Small intestine (tissue), 7 donors: ENCODE measurements around the gene ADAM30. TPM values are rescaled to one million over a fixed set of nuclear protein-coding genes. Genes with fewer than 3 reads are reported as not detected.
"Not testable (repeated sequence)": the region's sequence is repeated elsewhere in the genome, so short reads cannot be mapped to it uniquely, and the experiment has no call there.

Experiments
- DNase-seq, 2 donors: peaks; one replicate each; pipeline versions ENCODE4 v3.0.0 to v3.0.0-alpha.2; 2013
- FAIRE-seq: peaks from 2 replicates; lab custom pipeline; 2012; peaks lifted over from hg19 to GRCh38; lab: Jason Lieb, UNC
- H3K27ac ChIP-seq, 3 donors: one replicate each; pipeline ENCODE4 v1.5.1; 2013; ENCODE audit warnings: low read length in 2 of 3, mild to moderate bottlenecking in 2 of 3, control low read depth in 1 of 3, inconsistent platforms in 1 of 3, low read depth in 1 of 3, moderate library complexity in 1 of 3
- H3K27me3 ChIP-seq, 3 donors: one replicate each; pipeline ENCODE4 v1.6.1; 2013; ENCODE audit warnings: low read length in 3 of 3, inconsistent platforms in 1 of 3; ENCODE audit not compliant: control insufficient read depth in 3 of 3, insufficient read depth in 3 of 3
- H3K36me3 ChIP-seq, 3 donors: one replicate each; pipeline ENCODE4 v1.6.1; 2013; ENCODE audit warnings: low read length in 3 of 3, inconsistent platforms in 1 of 3, low read depth in 1 of 3, mild to moderate bottlenecking in 1 of 3, moderate library complexity in 1 of 3; ENCODE audit not compliant: control insufficient read depth in 3 of 3, insufficient read depth in 2 of 3
- H3K4me1 ChIP-seq, 3 donors: one replicate each; pipeline ENCODE4 v1.6.1; 2013; ENCODE audit warnings: low read length in 2 of 3, inconsistent platforms in 1 of 3, low read depth in 1 of 3, mild to moderate bottlenecking in 1 of 3, moderate library complexity in 1 of 3; ENCODE audit not compliant: control insufficient read depth in 3 of 3, insufficient read depth in 2 of 3
- H3K4me3 ChIP-seq, 3 donors: one replicate each; pipeline ENCODE4 v1.5.1; 2013; ENCODE audit warnings: low read length in 3 of 3, control low read depth in 1 of 3, inconsistent platforms in 1 of 3, low read depth in 1 of 3, mild to moderate bottlenecking in 1 of 3, moderate library complexity in 1 of 3
- H3K9me3 ChIP-seq, 2 donors: one replicate each; pipeline ENCODE4 v1.6.1; 2013; ENCODE audit warnings: low read depth in 1 of 2, low read length in 1 of 2; ENCODE audit not compliant: control insufficient read depth in 2 of 2, insufficient read depth in 1 of 2
- WGBS, 3 donors: extraction: QIAGEN DNeasy Blood & Tissue Kit; methylation state at CpG; one replicate each; pipeline ENCODE4 v1.1.7; 2013; 5-methylcytosine and 5-hydroxymethylcytosine counted together
- polyA plus RNA-seq, 4 donors: library from polyadenylated mRNA; stranded (reverse) in 3 of 4; unstranded in 1 of 4; fragments of 200-250 nt in 3 of 4; fragments of 120-200 nt in 1 of 4; gene quantifications; one replicate each; pipeline versions ENCODE4 v1.2.1 to v1.2.3, GENCODE V29; 2013
- donor health status: healthy with polysubstance abuse.
- donor health status: control.
- donor health status: control.
- donor health status: Bipolar disorder and iron deficiency.
- donor health status: healthy.

ADAM30 gene
- polyA plus RNA-seq, 4 donors: not detected

GRCh38 chr1:119862276-119862675, 34.0 kb downstream of the ADAM30 start:
- Histone ChIP-seq H3K27me3 (no peaks in the 10 kb centered on the region), H3K27ac (no peak overlapping the region), H3K4me1 (peaks cover 0 to 19% (median 0%) of the 10 kb centered on the region in 3 donors), H3K36me3 (no peaks in the 10 kb centered on the region), H3K9me3 (no peaks in the 10 kb centered on the region), H3K4me3 (no peak overlapping the region)
- DNase-seq (no peak), FAIRE-seq (no peak)

GRCh38 chr1:119861547-119861946, 34.8 kb downstream of the ADAM30 start:
- WGBS, 3 donors: 59 to 81% (median 66%) methylated on average over 2 of the region's 2 CpGs
- FAIRE-seq: no peak
- no peak overlapping the region for H3K27ac ChIP-seq
- H3K9me3 ChIP-seq: no peaks in the 10 kb centered on the region
- H3K4me3 ChIP-seq: no peak overlapping the region
- no peaks in the 10 kb centered on the region for H3K36me3 ChIP-seq
- DNase-seq: peak in 1 of 2 donors; percentile 30
- H3K4me1 ChIP-seq: peaks cover 0 to 19% (median 0%) of the 10 kb centered on the region in 3 donors
- no peaks in the 10 kb centered on the region for H3K27me3 ChIP-seq

- Histone ChIP-seq H3K27me3 (no peaks in the 10 kb centered on the region), H3K4me3 (no peak overlapping the region), H3K9me3 (no peaks in the 10 kb centered on the region), H3K36me3 (no peaks in the 10 kb centered on the region), H3K27ac (peak overlapping the region in 1 of 3 donors; percentile 73), H3K4me1 (peaks cover 0 to 19% (median 0%) of the 10 kb centered on the region in 3 donors)
- WGBS, 3 donors: 46 to 61% (median 56%) methylated on average over 4 of the region's 4 CpGs
- DNase-seq: peak in 1 of 2 donors; percentile 33
- no peak for FAIRE-seq
Measured at GRCh38 chr1:119859647-119860046, 36.7 kb downstream of the ADAM30 start.

GRCh38 chr1:119858556-119859214, 37.6 kb downstream of the ADAM30 start:
- not testable (repeated sequence) for H3K9me3 ChIP-seq, H3K4me3 ChIP-seq, FAIRE-seq, H3K36me3 ChIP-seq, H3K27me3 ChIP-seq
- DNase-seq: peak; percentile 14 to 52
- Histone ChIP-seq H3K4me1 (peaks cover 0 to 19% (median 0%) of the 10 kb centered on the region in 3 donors), H3K27ac (peak overlapping the region in 1 of 3 donors; percentile 73)
- WGBS, 3 donors: 48 to 52% (median 49%) methylated on average over 4 of the region's 4 CpGs

GRCh38 chr1:119858126-119858525, 38.2 kb downstream of the ADAM30 start:
- Histone ChIP-seq H3K4me3 (no peak overlapping the region), H3K9me3 (no peaks in the 10 kb centered on the region), H3K4me1 (peaks cover 0 to 19% (median 0%) of the 10 kb centered on the region in 3 donors), H3K27ac (peak overlapping the region in 1 of 3 donors; percentile 73), H3K27me3 (no peaks in the 10 kb centered on the region), H3K36me3 (no peaks in the 10 kb centered on the region)
- DNase-seq (peak; percentile 46 to 56), FAIRE-seq (no peak)
- WGBS, 3 donors: 18 to 58% (median 33%) methylated on average over 2 of the region's 2 CpGs

GRCh38 chr1:119853155-119853554, 43.2 kb downstream of the ADAM30 start:
- no peak for FAIRE-seq
- H3K27me3 ChIP-seq: no peaks in the 10 kb centered on the region

GRCh38 chr1:119844206-119844605, 52.1 kb downstream of the ADAM30 start:
- not testable (repeated sequence) for H3K27me3 ChIP-seq, H3K27ac ChIP-seq, H3K9me3 ChIP-seq, H3K4me1 ChIP-seq, FAIRE-seq, H3K4me3 ChIP-seq, H3K36me3 ChIP-seq, DNase-seq
- WGBS, 3 donors: 76 to 80% (median 76%) methylated on average over 6 of the region's 6 CpGs

More at GRCh38 chr1:119853155-119853554, 43.2 kb downstream of the ADAM30 start:
- Histone ChIP-seq H3K9me3 (no peaks in the 10 kb centered on the region), H3K4me1 (peaks cover 0 to 3% (median 0%) of the 10 kb centered on the region in 3 donors), H3K4me3 (no peak overlapping the region), H3K27ac (no peak overlapping the region), H3K36me3 (no peaks in the 10 kb centered on the region)
- WGBS, 3 donors: 95 to 98% (median 96%) methylated on average over 21 to 23 of the region's 23 CpGs
- DNase-seq: no peak
